H1 (cell line): ENCODE data around the gene DAAM1. TPM values are rescaled to one million over a fixed set of nuclear protein-coding genes. Genes with fewer than 3 reads are reported as not detected.

Experiments used
- CREB1 ChIP-seq: IDR thresholded peaks from 2 replicates; pipeline ENCODE4 v1.6.1; 2012; ENCODE audit warnings: inconsistent platforms
- JUN ChIP-seq: IDR thresholded peaks from 2 replicates; pipeline ENCODE4 v1.6.1; 2011; ENCODE audit warnings: low read depth, mild to moderate bottlenecking, improper control_type of control experiment, low read length
- RNF2 ChIP-seq: fragments of 200-900, 300-1000 bp; sonication (generic); IDR thresholded peaks from 2 replicates; pipeline ENCODE4 v1.7.1; 2016; ENCODE audit warnings: borderline replicate concordance, low read depth, mild to moderate bottlenecking, antibody characterized with exemption, low read length; ENCODE audit not compliant: poor library complexity, severe bottlenecking; ENCODE audit errors: missing control alignments
- SIN3A ChIP-seq, 2 experiments: IDR thresholded peaks in 1 of 2; conservative IDR thresholded peaks in 1 of 2; 2 replicates each; pipeline ENCODE4 v1.6.1; 2011 to 2012; ENCODE audit warnings: low read length in 2 of 2, improper control_type of control experiment in 1 of 2, low read depth in 1 of 2, mild to moderate bottlenecking in 1 of 2
- ZNF274 ChIP-seq: IDR thresholded peaks from 2 replicates; pipeline ENCODE4 v1.7.0; 2012; ENCODE audit warnings: low read length, borderline replicate concordance; ENCODE audit errors: extremely low read depth
- polyA plus RNA-seq, 7 experiments: library from polyadenylated mRNA; depleted of rRNA in 3 of 7; stranded (reverse) in 5 of 7; unstranded in 2 of 7; fragments of >200 nt in 5 of 7; fragments of 200-250 nt in 2 of 7; gene quantifications; 1 replicate in 5 of 7; 2 replicates in 1 of 7; 4 replicates in 1 of 7; pipeline versions ENCODE4 v1.2.1 to v1.2.3, GENCODE V29; 2011 to 2013; ENCODE audit warnings: missing spikeins in 2 of 7, mixed read lengths in 2 of 7
- total RNA-seq: library from RNA; stranded (reverse); fragmentation: NEBNext Ultra II Directional; extraction: Animal tissue kit (Norgen Biotek cat#: 25700); gene quantifications from 2 replicates; pipeline ENCODE4 v1.2.1, GENCODE V29; 2021
- TF ChIP-seq, protein P1 (sequence below): fragments of 300-600 bp; sonication (generic); IDR thresholded peaks from 2 replicates; pipeline ENCODE4 v1.7.1; 2012; ENCODE audit warnings: low read length, moderate library complexity, mild to moderate bottlenecking, inconsistent platforms; ENCODE audit not compliant: insufficient replicate concordance

The DAAM1 gene
- total and polyA plus RNA-seq, 2 of the 8 experiments (the other 6 are each of a cell fraction or from before 2014, with no cell fraction given), result 5.0 to 44.9 TPM

DNA sequence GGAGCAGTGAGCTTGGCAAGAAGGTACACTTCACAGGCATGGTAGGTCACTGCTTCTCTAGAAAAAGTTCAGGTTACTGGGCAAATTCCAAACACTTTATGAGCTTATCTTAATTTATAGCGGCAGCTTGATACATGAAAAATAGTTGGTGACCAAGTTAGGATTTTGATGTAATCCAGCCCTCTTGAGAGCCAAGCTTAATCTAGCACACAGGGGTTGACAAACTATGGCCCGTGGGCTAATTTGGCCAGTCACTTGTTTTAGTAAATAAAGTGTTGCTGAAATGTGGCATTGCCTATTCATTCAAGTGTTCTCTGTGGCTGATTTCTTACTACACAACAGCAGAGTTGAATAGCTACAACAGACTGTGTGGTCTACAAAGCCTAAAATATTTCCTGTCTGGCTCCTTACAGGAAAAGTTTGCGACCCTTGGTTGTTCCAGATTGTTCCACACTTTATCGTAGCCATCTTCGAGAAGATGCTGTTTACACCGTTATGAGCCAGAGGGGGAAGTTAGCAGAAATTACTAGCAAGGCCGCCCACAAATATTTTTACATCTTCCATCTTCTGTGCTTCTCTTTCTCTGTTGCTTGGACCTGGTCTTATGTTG lies 120.9 kb downstream of the DAAM1 start (continued):
- TF ChIP-seq, protein P1, sequence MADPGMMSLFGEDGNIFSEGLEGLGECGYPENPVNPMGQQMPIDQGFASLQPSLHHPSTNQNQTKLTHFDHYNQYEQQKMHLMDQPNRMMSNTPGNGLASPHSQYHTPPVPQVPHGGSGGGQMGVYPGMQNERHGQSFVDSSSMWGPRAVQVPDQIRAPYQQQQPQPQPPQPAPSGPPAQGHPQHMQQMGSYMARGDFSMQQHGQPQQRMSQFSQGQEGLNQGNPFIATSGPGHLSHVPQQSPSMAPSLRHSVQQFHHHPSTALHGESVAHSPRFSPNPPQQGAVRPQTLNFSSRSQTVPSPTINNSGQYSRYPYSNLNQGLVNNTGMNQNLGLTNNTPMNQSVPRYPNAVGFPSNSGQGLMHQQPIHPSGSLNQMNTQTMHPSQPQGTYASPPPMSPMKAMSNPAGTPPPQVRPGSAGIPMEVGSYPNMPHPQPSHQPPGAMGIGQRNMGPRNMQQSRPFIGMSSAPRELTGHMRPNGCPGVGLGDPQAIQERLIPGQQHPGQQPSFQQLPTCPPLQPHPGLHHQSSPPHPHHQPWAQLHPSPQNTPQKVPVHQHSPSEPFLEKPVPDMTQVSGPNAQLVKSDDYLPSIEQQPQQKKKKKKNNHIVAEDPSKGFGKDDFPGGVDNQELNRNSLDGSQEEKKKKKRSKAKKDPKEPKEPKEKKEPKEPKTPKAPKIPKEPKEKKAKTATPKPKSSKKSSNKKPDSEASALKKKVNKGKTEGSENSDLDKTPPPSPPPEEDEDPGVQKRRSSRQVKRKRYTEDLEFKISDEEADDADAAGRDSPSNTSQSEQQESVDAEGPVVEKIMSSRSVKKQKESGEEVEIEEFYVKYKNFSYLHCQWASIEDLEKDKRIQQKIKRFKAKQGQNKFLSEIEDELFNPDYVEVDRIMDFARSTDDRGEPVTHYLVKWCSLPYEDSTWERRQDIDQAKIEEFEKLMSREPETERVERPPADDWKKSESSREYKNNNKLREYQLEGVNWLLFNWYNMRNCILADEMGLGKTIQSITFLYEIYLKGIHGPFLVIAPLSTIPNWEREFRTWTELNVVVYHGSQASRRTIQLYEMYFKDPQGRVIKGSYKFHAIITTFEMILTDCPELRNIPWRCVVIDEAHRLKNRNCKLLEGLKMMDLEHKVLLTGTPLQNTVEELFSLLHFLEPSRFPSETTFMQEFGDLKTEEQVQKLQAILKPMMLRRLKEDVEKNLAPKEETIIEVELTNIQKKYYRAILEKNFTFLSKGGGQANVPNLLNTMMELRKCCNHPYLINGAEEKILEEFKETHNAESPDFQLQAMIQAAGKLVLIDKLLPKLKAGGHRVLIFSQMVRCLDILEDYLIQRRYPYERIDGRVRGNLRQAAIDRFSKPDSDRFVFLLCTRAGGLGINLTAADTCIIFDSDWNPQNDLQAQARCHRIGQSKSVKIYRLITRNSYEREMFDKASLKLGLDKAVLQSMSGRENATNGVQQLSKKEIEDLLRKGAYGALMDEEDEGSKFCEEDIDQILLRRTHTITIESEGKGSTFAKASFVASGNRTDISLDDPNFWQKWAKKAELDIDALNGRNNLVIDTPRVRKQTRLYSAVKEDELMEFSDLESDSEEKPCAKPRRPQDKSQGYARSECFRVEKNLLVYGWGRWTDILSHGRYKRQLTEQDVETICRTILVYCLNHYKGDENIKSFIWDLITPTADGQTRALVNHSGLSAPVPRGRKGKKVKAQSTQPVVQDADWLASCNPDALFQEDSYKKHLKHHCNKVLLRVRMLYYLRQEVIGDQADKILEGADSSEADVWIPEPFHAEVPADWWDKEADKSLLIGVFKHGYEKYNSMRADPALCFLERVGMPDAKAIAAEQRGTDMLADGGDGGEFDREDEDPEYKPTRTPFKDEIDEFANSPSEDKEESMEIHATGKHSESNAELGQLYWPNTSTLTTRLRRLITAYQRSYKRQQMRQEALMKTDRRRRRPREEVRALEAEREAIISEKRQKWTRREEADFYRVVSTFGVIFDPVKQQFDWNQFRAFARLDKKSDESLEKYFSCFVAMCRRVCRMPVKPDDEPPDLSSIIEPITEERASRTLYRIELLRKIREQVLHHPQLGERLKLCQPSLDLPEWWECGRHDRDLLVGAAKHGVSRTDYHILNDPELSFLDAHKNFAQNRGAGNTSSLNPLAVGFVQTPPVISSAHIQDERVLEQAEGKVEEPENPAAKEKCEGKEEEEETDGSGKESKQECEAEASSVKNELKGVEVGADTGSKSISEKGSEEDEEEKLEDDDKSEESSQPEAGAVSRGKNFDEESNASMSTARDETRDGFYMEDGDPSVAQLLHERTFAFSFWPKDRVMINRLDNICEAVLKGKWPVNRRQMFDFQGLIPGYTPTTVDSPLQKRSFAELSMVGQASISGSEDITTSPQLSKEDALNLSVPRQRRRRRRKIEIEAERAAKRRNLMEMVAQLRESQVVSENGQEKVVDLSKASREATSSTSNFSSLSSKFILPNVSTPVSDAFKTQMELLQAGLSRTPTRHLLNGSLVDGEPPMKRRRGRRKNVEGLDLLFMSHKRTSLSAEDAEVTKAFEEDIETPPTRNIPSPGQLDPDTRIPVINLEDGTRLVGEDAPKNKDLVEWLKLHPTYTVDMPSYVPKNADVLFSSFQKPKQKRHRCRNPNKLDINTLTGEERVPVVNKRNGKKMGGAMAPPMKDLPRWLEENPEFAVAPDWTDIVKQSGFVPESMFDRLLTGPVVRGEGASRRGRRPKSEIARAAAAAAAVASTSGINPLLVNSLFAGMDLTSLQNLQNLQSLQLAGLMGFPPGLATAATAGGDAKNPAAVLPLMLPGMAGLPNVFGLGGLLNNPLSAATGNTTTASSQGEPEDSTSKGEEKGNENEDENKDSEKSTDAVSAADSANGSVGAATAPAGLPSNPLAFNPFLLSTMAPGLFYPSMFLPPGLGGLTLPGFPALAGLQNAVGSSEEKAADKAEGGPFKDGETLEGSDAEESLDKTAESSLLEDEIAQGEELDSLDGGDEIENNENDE, result no peak
- TF ChIP-seq RNF2 (no peak), JUN (no peak), ZNF274 (no peak), CREB1 (no peak), SIN3A (conservative IDR thresholded peaks at IDR 0.05 in 1 of 2, IDR thresholded peaks at IDR 0.05 in 1 of 2; ENCODE audit: low read depth in 1 of 2, low read length in 2 of 2) (no peak)
